Adipose tissue (tissue), 3 donors: ENCODE data around the gene TENM4. TPM values are rescaled to one million over a fixed set of nuclear protein-coding genes. Genes with fewer than 3 reads are reported as not detected.

Experiments
- H3K27ac ChIP-seq: one replicate; pipeline ENCODE4 v1.5.1; 2013; ENCODE audit warnings: low read depth, low read length
- WGBS, 3 donors: extraction: QIAGEN DNeasy Blood & Tissue Kit; methylation state at CpG; one replicate each; pipeline ENCODE4 v1.1.7; 2013; 5-methylcytosine and 5-hydroxymethylcytosine counted together
- polyA plus RNA-seq, 3 donors: library from polyadenylated mRNA; stranded (reverse); fragments of 200-250 nt; gene quantifications; one replicate each; pipeline ENCODE4 v1.2.3, GENCODE V29; 2013
- donor health status: healthy with polysubstance abuse.
- donor health status: Bipolar disorder and iron deficiency.
- donor health status: healthy.

The TENM4 gene
- polyA plus RNA-seq, 3 donors, result 0.22 to 2.7 (median 0.41) TPM

GRCh38 chr11:79427611-79428327 lies 13.1 kb downstream of the TENM4 start:
- no peak overlapping the region for H3K27ac ChIP-seq
- 80 to 91% (median 82%) methylated on average over 5 of the region's 5 CpGs for WGBS, 3 donors

- no peak overlapping the region for H3K27ac ChIP-seq
- 88 to 95% (median 94%) methylated on average over 4 of the region's 4 CpGs for WGBS, 3 donors
These were observed 13.7 kb downstream of the TENM4 start for GRCh38 chr11:79427126-79427525.

GRCh38 chr11:79425463-79425862 lies 15.4 kb downstream of the TENM4 start:
- 74 to 81% (median 81%) methylated on average over 2 of the region's 2 CpGs for WGBS, 3 donors
- H3K27ac ChIP-seq, result no peak overlapping the region

GRCh38 chr11:79423736-79424135 lies 17.1 kb downstream of the TENM4 start:
- H3K27ac ChIP-seq, result no peak overlapping the region
- WGBS, 3 donors, result 66 to 74% (median 71%) methylated on average over 3 of the region's 3 CpGs

GRCh38 chr11:79422866-79423265 lies 18.0 kb downstream of the TENM4 start:
- H3K27ac ChIP-seq, result no peak overlapping the region

GRCh38 chr11:79421820-79422219 lies 19.0 kb downstream of the TENM4 start:
- 78 to 80% (median 78%) methylated on average over 4 of the region's 4 CpGs for WGBS, 3 donors
- no peak overlapping the region for H3K27ac ChIP-seq

More at GRCh38 chr11:79422866-79423265, 18.0 kb downstream of the TENM4 start:
- 85 to 90% (median 87%) methylated on average over 2 of the region's 2 CpGs for WGBS, 3 donors

GRCh38 chr11:79419120-79419519 lies 21.7 kb downstream of the TENM4 start:
- 71 to 90% (median 85%) methylated on average over 5 of the region's 5 CpGs for WGBS, 3 donors

GRCh38 chr11:79418241-79418640 lies 22.6 kb downstream of the TENM4 start:
- H3K27ac ChIP-seq, result no peak overlapping the region
- 87 to 88% (median 87%) methylated on average over 1 of the region's 1 CpG for WGBS, 3 donors

More at GRCh38 chr11:79419120-79419519, 21.7 kb downstream of the TENM4 start:
- H3K27ac ChIP-seq, result no peak overlapping the region

GRCh38 chr11:79417069-79417920 lies 23.5 kb downstream of the TENM4 start:
- no peak overlapping the region for H3K27ac ChIP-seq
- 81 to 89% (median 81%) methylated on average over 6 of the region's 6 CpGs for WGBS, 3 donors

- 90 to 92% (median 91%) methylated on average over 1 of the region's 1 CpG for WGBS, 3 donors
- no peak overlapping the region for H3K27ac ChIP-seq
These were observed 24.9 kb downstream of the TENM4 start for GRCh38 chr11:79415912-79416311.

GRCh38 chr11:79415411-79415810 lies 25.4 kb downstream of the TENM4 start:
- 66 to 84% (median 82%) methylated on average over 1 of the region's 1 CpG for WGBS, 3 donors
- H3K27ac ChIP-seq, result no peak overlapping the region

GRCh38 chr11:79414644-79415317 lies 26.0 kb downstream of the TENM4 start:
- WGBS, 3 donors, result 49 to 61% (median 60%) methylated on average over 8 of the region's 8 CpGs

GRCh38 chr11:79414041-79414440 lies 26.8 kb downstream of the TENM4 start:
- no peak overlapping the region for H3K27ac ChIP-seq

More at GRCh38 chr11:79414644-79415317, 26.0 kb downstream of the TENM4 start:
- no peak overlapping the region for H3K27ac ChIP-seq

GRCh38 chr11:79413268-79413667 lies 27.6 kb downstream of the TENM4 start:
- 21 to 23% (median 22%) methylated on average over 4 of the region's 4 CpGs for WGBS, 3 donors
- H3K27ac ChIP-seq, result no peak overlapping the region

More at GRCh38 chr11:79414041-79414440, 26.8 kb downstream of the TENM4 start:
- WGBS, 3 donors, result 58 to 81% (median 66%) methylated on average over 3 of the region's 3 CpGs

- 77 to 88% (median 83%) methylated on average over 1 of the region's 1 CpG for WGBS, 3 donors
- no peak overlapping the region for H3K27ac ChIP-seq
These were observed 28.1 kb downstream of the TENM4 start for GRCh38 chr11:79412761-79413160.

- no peak overlapping the region for H3K27ac ChIP-seq
- 50 to 92% (median 89%) methylated on average over 6 of the region's 6 CpGs for WGBS, 3 donors
These were observed 31.5 kb downstream of the TENM4 start for GRCh38 chr11:79409330-79409729.

- H3K27ac ChIP-seq, result no peak overlapping the region
- 54 to 68% (median 63%) methylated on average over 5 of the region's 5 CpGs for WGBS, 3 donors
These were observed 34.5 kb downstream of the TENM4 start for GRCh38 chr11:79406376-79406775.

- H3K27ac ChIP-seq, result no peak overlapping the region
- WGBS, 3 donors, result 57 to 65% (median 64%) methylated on average over 3 of the region's 3 CpGs
These were observed 36.0 kb downstream of the TENM4 start for GRCh38 chr11:79404806-79405205.

GRCh38 chr11:79404325-79404724 lies 36.5 kb downstream of the TENM4 start:
- H3K27ac ChIP-seq, result no peak overlapping the region
- 36 to 68% (median 39%) methylated on average over 2 of the region's 2 CpGs for WGBS, 3 donors
